HG03520 (cell line): Measurements from ENCODE around the gene CLCN6.

Source experiments
- ATAC-seq: cut with Tn5 transposase; IDR thresholded peaks from one replicate; pipeline ENCODE4 v1.9.1; 2021; ENCODE audit warnings: mild to moderate bottlenecking, moderate library complexity; ENCODE audit not compliant: unreplicated experiment

CLCN6 gene

DNA sequence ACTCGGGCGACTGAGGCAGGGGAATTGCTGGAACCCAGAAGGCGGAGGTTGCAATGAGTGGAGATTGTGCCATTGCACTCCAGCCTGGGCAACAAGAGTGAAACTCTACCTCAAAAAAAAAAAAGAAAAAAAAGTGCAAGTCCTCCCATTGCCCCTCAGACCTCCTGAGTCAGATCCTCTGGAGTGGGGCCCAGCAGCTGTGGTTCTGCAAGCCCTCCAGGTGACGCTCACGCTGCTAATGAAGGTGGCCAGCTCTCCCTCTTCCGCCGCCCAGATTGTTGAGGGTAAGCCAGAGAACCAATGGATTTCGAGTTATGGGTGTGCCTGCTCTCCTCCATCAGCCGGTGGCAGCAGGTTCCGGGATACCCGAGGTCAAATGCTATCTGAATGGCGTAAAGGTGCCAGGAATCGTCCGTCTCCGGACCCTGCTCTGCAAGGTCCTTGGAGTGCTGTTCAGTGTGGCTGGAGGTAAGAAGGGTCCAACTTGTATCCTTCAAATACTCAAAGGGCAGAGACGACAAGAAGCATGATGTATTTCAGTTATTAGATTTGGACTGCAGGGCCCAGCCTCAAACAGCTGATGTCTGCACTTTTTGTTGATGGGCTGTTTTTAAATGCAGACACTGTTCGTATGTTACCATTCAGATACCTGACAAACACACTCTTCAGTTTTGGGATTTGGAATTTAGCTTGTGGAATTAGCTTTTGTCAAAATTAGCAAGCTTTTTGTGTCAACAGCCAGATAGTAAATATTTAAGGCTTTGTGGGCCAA, 17.6 kb downstream of the CLCN6 start:
- no peak for ATAC-seq

GRCh38 chr1:11825131-11825530, 19.1 kb downstream of the CLCN6 start:
- ATAC-seq: no peak

GRCh38 chr1:11826946-11827345, 21.0 kb downstream of the CLCN6 start:
- ATAC-seq: no peak

- ATAC-seq: no peak
Observed at GRCh38 chr1:11828511-11828910, 22.5 kb downstream of the CLCN6 start.

DNA sequence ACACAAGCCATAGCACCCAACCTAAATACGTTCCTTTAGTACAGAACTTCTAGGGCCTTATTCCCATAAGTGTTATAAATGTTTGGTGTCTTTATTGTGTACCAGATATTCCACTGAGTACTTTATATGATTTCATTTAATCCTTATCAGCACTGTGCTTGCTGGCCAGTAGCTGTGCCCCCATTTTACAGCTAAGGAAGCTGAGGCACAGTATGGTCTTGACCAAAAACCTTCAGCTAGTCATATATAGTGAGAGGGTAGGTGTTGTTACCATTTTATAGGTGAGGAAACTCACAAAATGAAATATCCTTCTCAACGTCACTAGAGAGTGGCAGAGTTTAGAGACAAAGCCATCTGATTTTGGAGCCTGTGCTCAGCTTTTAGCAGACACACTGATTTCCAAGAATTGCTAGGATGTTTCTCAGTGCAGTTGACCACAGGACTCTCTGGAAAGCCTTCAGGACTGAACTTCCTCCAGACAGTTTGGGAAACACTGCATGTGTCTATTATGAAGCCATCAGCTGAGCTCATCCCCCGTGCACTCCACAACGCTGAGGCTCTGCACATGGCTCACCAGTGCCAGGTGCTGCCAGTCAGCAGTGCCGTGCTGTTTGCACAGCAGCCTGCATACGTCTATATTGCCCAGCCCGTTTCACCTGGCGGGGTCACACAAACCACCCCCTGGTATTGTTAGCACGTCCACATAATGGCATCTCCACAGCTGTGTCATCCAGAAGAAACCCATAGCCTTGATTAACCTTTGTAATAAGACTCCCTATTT, 26.1 kb downstream of the CLCN6 start:
- no peak for ATAC-seq

DNA sequence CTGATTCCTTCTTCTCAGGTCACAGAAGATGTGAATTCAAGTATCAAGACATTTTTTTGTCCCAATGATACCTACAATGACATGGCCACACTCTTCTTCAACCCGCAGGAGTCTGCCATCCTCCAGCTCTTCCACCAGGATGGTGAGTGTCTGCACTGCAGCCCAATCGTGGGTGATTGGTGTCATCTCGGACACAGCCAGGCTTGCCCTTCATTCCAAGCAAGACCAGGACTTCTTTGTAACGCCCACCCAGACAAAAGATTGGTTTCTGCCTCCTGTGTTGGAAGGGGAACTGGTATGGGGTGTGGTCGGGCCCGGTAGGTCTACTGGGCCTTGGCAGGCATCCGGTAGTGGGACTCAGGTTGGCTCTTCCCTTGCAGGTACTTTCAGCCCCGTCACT, 27.5 kb downstream of the CLCN6 start:
- no peak for ATAC-seq

GRCh38 chr1:11833900-11834299, 27.9 kb downstream of the CLCN6 start:
- no peak for ATAC-seq

GRCh38 chr1:11835441-11836225, 29.6 kb downstream of the CLCN6 start:
- ATAC-seq: no peak

DNA sequence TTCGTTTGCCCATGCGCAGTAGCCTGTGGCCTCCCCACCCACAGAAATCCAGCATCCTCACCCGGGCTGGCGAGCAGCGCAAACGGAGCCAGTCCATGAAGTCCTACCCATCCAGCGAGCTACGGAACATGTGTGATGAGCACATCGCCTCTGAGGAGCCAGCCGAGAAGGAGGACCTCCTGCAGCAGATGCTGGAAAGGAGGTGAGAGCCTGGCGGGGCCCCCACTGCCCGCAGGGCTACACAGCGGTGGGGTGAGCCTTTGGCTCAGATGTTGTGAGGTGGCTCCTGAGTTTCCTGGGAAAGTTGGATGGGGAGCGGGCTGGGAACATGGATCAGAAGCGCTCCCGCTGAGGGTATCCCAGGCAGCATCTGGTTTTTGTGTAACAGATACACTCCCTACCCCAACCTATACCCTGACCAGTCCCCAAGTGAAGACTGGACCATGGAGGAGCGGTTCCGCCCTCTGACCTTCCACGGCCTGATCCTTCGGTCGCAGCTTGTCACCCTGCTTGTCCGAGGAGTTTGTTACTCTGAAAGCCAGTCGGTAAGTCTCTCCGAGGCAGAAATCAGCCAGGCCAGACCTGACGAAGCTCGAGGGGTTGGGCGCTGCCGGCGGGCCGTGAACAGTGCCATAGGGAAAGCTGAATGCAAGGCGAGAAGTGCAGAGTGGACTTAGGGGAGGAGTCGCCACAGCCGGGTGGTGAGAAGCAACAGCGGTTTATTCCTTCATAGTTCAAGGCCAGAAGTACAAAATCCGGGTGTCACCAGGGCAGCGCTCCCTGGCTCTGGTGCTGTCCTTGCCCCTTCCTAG, 31.2 kb downstream of the CLCN6 start:
- no peak for ATAC-seq

GRCh38 chr1:11837767-11838348, 31.9 kb downstream of the CLCN6 start:
- no peak for ATAC-seq

DNA sequence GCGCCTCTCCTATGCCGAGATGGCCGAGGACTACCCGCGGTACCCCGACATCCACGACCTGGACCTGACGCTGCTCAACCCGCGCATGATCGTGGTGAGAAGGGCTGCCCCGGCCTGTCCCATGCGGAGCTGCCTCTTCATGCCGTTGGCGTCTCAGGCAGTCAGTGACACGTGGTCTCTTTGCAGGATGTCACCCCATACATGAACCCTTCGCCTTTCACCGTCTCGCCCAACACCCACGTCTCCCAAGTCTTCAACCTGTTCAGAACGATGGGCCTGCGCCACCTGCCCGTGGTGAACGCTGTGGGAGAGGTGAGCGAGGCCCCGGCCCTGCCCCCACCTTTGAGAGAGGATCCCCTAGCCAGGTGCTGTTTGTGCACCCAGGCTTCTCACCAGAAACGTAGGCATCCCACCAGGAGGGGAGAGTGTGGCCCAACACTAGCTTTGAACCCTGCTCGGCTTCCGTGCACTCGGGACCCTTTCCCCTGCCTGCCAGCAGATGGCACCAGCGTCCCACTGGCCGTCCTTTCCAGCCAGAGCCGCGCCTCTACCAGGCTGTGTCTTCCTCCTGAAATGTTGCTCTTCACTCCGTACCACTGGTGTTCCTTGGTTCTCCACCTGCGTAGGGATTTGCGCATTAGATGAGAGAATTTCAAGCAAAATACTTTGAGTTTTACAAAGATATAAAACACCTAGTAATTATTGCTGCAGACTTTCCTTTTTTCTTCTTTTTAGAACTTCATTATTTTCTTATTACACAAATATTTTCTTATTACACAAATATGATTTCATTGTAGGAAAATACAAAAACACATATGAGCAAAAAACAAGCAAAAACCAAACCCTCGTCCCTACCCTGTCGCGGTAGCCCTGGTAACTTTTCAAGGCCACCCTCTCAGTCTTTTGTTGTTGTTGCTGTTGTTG, 32.6 kb downstream of the CLCN6 start:
- ATAC-seq: no peak

- ATAC-seq: no peak
Observed at GRCh38 chr1:11839727-11840705, 34.0 kb downstream of the CLCN6 start.

GRCh38 chr1:11841245-11842153, 35.5 kb downstream of the CLCN6 start:
- no peak for ATAC-seq

GRCh38 chr1:11842154-11843041, 36.4 kb downstream of the CLCN6 start:
- ATAC-seq: no peak

GRCh38 chr1:11845641-11846335, 39.8 kb downstream of the CLCN6 start:
- ATAC-seq: no peak
